ENCODE results near the gene HDAC11.

HDAC11 gene

DNA sequence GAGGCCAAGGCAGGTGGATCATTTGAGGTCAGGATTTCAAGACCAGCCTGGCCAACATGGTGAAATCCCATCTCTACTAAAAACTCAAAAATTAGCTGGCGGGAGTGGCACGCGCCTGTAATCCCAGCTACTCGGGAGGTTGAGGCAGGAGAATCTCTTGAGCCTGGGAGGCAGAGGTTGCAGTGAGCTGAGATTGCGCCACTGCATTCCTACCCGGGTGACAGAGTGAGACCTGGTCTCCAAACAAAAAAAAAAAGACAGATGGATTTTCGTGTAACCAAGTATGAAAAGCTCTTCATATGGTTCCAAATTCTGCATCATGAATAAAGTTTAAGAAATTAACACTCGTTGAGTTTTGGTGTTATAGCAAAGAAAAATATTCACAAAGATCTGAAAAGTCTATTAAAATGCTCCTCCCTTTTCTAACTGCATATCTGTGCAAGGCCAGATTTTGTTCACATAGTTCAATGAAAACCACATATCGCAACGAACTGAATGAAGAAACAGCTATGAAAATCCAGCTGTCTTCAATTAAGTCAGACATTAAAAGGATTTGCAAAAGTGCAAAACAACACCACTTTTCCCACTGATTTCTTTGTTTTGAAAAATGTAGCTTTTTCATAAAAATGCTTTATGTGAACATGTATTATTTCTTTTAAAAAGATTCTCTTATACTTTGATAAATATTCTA lies 45.0 kb downstream of the HDAC11 start:
- DNase-seq (ENCODE audit: low read depth in 2 of 2), result no peak

DNA sequence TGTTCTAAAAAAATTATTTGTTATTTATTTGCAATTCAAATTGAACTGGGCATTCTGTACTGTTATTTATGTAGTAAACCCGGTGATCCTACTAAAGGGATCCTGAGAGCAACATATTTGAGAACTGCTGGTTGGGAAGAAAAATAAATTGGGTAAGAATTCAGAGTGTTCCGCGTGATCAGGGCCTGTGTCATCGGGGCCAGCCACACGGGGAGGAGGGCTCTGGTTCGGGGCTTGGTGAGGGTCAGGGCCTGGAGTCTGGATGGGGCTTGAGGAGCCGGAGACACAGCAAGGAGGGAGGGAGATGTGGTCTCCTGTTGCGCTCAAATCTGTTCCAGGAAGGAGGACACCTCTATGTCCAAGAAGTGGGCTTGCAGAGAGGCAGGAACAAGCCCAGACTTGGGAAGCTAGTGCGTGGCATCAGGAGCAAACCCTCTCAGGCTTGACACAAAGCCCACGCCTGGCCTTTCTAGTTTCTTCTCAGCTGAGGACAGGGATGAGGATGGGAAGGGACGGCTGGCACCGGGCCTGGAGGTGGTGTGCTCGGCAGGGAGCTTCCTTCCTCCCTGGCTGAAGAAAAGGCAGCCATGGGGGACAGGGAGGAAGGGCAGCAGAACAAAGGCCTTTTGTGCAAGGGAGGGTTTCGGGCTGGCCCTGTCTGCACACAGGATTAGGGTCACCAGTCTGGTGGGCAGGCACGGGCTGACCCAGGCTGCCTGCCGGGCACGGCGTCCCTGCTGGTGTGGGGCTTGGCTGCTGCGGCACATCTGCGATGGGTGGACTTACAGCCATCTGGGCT lies 45.9 kb downstream of the HDAC11 start:
- DNase-seq (ENCODE audit: low read depth in 2 of 2), result no peak

DNA sequence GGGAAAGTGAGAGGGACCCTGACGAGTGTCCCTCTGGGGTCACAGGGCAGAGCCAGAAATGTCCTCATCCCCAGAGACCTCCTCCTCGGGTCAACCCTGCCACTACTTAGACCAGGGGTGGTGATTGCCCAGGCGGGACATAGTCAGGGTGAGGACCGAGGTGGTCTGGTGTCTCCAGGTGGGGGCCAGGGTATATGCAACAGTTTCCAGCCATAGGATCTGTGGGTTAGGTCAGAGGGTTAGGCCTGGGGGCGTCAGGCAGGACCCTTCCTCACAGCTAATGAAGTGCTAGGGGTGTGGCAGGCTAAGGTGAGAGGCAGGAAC lies 46.5 kb downstream of the HDAC11 start:
- no peak for DNase-seq (ENCODE audit: low read depth in 2 of 2)

DNA sequence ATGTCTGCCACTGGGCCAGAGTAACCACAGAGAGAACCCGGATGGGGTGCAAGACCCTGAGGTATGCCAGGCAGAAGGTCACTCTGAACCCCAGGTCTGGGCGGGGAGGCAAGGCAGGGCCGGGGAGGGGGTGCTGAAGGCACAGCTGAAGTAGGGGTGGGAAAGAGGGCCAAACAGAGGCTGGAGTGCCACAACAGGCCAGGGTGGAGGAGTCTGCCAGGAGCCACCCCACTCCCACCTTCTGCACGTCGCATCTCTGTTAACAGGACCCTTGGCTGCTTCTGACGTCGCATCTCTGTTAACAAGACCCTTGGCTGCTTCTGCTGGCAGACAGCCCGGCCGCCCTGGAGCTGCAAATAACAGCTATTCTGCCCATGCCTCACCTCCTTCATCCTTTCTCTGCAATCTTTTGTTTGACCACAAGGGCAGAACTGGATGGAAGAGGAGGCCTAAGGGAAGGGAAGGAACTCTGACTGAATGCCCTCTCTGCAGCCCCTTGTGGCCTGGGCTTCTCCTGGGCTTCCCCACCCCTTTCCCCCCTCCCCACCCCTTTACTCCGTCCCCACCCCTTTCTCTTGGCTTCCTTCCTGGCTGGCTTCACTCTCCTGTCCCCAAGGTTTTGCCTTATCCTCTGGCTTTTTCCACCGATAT lies 48.2 kb downstream of the HDAC11 start:
- no peak for DNase-seq (ENCODE audit: low read depth in 2 of 2)

DNA sequence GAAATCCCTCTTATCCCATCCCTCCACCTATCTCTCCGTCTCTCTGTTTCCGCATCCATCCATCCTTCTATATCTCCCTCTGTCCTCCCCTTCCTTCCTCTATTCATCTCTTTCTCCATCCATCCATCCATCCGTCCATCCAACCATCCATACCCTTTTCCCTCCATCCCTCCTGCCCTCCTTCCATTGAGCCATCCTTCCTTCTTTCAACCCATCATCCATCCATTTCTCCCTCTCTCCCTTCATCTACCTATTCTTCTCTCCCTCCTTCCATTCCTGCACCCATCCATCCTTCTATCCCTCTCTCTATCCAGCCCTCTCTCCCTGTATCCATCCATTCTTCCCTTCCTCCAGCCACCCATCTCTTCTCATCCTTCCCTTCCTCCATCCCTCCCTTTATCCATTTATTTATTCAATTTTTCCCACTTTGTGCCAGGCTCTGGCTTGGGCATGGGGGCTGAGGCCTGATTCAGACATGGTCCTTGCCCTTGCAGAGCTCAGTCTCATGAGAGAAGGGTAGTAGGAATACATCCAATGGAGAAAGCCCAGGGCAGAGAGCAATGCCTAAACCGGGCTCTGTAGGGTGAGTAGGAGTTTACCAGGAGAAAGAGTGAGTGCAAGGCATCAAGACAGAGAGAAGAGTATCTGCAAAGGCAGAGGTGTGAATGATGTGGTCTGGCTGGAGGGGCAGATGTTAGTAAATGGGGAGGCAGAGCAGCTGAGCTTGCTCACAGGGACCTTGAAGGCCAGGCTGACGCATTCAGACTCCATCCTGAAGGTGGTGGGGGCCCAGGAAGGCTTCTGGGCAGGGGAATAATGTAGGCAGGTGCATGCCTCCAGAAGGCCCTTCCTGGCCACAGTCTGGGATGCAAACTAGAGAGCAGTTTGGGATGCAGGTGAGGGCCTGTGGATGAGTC lies 49.3 kb downstream of the HDAC11 start:
- no peak for DNase-seq (ENCODE audit: low read depth in 2 of 2)

DNA sequence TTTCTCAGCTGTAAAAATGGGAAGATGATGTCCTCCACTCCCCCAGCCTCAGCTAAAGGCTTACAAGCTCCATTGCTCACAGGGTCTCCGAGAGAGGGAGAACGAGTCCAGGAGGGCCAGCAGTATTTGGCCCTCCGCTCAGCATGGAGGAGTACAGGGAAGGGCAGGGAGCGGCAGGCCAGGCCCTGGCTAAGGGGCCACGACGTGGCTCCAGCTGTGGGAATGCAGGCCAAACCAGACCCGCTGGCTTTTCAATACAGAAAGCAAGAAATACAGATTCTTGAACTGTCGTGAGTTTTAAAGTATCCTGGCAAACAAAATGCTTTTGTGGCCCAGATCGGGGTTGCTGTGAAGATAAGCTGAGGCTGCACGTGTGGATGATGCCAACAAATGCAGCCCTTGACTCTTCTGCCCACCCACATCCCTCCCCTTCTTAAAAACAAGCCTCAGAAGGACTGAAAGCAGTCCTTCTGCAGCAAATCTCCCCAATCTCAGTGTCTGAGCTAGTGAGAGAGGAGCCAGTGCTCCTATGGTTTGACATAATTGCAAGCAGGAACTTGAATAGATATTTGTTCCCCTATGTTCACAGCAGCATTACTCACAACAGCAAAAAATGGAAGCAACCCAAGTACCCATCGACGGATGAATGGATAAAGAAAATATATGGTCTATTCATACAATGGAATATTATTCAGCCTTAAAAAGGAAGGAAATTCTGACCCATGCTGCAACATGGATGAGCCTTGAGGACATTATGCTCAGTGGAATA lies 50.3 kb downstream of the HDAC11 start:
- no peak for DNase-seq (ENCODE audit: low read depth in 2 of 2)

DNA sequence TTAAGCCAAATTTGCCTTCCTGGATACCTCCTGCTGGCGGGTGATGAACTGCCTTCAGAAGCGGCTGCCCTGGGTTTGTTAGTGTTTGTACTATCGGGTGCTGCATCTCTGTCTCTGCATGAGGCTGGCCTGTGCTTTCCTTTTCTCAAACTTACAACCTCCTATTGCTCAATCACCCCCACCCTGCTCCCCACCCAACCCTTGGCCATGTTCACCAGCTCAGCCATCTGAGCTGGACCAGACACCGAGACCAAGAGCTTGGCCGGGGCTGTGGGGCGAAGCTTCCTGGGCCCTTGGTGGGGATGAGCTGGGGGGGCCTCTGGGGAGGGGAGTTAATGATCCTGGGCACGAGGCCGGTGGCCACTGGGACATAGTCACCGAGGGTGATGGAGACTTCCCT lies 52.0 kb downstream of the HDAC11 start:
- DNase-seq (ENCODE audit: low read depth in 2 of 2), result no peak

DNA sequence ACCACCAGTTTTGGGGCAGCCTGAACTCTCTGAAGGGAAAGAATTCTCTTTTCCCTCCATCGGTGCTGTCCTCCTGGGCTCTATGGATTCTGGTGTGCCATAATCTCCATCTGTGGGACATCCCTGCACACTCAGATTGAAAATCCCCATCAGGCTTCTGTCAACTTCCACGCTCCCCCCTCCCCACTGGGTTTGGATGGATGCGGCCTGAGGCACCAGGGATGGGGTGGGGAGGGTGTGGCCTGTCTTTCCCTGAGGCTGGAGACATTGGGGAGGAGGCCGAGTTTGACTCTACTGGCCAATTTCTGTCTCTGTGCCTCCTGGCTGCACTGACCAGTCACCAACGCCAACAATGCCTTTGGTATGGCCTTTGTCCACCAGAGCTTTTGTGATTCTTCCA lies 52.5 kb downstream of the HDAC11 start:
- DNase-seq (ENCODE audit: low read depth in 2 of 2), result no peak

DNA sequence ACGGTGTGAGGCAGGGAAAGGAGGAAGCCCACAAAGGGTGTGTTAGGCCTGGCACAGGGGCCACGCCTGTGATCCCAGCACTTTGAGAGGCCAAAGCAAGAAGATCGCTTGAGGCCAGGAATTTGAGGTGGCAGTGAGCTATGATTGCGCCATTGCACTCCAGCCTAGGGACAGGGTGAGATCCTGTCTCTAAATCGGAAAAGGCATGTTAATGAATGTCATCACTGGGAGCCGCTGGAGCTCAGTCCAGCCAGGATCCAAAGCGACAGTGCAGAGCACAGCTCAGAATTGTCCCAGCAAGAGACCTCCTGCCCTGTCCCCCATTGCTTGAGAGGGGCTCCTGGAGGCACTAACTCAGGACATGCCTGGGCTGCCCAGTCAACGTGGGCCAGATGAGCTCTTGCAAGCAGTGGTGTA lies 53.8 kb downstream of the HDAC11 start:
- no peak for DNase-seq (ENCODE audit: low read depth in 2 of 2)

DNA sequence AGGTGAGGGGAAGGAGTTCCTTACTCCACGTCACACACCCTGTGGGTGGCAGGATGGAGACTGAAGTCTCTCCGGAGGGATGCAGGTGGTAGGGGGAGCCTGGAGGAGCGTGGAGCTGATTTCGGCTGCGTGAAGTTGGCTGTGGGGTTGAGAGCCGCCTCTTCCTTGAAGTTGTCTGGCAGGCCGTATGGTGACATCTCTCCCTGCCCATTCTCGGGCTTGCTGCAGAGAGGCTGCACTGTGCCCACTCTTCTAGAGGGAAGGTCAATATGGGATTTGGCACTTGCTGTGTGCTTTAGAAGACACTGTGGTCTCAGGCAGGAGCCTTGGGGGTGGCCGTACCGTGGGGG lies 55.4 kb downstream of the HDAC11 start:
- no peak for DNase-seq (ENCODE audit: low read depth in 2 of 2)

DNA sequence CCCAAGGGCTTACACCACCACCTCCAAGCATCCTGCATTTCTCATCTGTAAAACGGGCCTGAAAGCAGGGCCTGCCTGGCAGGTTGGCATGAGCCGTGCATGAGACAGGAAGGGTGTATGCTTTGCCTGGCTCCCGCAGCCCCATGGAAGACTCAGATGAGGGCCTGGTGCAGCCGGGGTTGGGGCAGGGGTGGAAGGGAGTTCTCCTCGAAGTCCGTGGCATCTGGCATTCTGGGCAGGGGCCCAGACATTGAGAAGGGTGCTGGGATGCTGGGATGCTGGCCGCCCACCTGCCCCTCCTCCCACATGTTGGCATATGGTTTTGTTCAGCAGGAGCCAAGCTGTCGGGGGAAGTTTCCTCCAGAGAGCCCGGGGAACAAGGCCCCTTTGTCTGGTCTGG lies 55.8 kb downstream of the HDAC11 start:
- DNase-seq (ENCODE audit: low read depth in 2 of 2), result no peak

DNA sequence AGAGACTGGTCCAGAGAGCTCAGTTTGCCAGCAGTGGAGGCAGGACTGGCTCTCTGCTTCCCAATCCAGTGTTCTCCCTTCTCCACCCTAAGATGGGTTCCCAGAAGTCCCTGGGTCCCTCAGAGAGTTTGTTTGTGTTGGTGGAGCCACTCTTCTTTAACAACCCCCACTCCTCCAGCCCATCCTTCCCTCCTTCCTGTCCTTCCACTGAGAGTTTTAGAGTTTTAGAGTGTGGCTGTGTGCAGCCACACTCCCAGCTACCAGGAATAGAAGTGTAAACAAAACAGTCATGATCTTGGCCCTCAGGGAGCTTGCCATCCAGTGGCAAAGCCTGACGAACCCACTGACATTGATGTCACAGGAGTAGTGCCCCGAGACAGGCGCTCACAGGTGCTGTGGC lies 56.3 kb downstream of the HDAC11 start:
- no peak for DNase-seq (ENCODE audit: low read depth in 2 of 2)

DNA sequence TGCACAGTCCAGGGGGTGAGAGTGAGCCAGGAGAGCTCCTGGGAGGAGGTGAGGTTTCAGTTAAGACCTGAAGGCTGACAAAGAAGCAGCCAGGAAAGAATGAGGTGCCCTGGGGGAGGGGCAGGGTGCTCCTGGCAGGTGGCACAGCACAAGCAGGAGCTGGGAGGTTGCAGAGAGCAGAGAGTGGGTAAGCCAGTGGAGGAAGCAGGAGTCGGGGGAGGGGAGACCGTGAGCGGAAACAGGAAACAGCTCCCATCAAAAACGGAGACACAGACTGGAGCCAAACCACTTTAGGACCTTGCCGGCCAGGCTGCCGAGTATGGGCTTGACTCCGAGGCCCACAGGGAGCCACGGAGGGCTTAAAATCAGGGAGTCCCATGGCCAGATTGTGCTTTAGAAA lies 56.7 kb downstream of the HDAC11 start:
- DNase-seq (ENCODE audit: low read depth in 2 of 2), result no peak

DNA sequence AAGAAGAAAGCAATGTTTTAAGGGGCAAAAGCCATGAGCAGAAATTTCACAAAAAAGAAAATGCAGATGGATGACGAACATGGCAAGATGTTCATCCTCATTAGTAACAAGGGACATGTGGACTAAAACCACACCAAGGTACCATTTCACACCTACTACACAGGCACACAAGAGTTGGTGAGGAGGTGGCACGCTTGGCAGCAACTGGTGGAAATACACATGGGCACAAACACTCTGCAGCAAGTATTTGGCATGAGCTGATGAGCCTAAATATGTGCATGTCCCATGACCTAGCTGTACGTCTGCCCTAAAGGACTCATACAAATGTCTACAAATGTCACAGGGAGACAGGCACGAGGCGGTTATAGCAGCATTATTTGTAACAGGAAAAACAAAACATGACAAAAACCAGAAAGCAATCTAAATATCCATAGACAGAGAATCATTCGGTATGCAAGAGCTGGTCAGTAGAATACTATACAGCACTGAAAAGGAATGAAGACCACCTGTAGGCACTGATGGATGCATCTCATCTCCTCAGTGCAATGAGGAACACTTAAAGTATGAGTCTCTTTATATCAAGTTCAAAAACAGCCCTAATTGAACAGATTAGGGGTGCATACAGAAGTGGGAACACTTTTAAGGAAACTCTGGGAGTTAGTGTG lies 57.3 kb downstream of the HDAC11 start:
- no peak for DNase-seq (ENCODE audit: low read depth in 2 of 2)

DNA sequence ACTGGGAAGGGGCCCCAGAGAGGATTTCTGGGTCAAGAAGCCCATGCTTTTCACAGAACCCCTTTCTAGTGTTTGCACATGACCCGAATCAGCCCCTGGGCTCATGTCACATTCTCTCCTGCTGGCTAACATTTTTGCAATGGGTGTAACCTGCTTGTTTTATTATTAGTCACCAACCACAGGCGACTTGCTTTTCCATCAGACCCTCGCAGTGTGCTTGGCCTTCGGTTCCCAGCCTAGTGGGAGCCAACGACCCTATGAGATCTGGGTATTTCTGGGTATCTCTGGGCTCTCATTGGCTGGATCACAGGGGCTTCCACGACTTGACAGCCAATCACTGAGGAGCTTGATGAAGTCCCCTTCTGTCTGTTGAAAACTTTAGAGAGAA lies 57.8 kb downstream of the HDAC11 start:
- no peak for DNase-seq (ENCODE audit: low read depth in 2 of 2)

DNA sequence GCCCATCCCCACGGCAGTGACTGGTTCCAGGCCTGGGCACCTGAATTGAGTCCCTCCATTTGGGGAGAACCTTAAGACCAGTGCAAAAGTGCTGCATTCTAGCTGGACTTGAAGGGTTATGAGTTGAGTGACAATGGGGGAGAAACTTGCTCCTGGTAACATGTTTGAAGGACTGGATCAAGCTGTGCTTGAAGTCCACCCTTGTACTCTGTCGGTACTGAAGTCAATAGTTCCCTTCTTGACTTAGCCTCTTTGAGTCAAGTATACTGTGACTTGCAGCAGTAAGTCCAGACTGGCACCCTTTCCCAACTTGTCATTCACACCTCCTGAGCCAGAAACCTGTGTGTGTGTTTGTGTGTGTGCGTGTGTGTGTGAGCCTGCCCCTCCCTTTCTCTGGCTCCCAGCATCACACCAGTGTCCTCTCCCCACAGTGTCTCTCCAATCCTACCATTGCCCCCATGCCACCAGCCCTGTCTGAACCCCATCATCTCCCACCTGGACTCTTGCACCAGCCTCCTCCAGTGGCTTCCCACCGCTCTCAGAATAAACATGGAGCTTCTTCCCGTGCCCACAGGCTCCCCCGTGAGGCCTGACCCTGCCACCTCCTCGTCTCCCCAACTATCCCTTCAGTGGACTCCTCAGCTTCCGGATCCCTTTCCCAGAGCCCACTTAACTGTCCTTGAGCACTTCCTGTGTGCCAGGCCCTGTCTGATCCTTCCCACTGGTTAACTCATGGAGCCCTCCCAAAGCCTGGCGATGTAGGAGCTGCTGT lies 58.6 kb downstream of the HDAC11 start:
- no peak for DNase-seq (ENCODE audit: low read depth in 2 of 2)

DNA sequence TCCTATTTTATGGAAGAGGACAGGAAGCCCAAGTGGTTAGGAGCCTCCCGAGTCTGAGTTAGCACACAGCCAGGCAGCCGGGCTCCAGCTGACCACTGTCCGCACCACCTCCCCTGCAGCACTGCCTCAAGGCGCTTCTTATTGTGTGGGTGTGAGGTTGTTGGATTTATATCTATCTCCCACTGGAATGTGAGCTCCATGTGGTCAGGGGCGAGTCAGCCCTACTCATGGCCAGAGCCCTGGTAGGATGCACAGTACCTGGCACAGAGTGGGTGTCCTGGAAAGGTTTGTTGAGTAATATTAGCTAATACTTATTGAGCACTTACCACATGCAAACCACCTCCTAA lies 59.2 kb downstream of the HDAC11 start:
- DNase-seq (ENCODE audit: low read depth in 2 of 2), result no peak

DNA sequence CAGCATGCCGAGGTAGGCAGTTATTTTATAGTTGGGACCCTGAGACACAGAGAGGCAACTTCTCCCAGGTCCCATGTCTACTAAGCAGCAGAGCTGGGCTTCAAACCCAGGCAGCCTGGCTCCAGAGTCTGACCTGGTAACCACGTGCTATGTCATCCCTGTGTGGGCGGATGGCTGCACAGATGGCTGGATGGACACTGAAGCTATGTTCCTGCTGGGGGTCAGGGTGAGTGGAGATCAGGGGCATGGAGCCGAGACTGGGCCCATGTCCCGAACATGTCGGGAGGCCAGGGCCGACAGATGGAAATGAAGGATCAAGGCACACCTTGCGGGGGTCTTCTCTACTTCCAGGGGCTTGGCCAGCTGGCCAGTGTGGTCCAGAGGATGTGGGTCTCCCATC lies 59.6 kb downstream of the HDAC11 start:
- DNase-seq (ENCODE audit: low read depth in 2 of 2), result no peak

DNA sequence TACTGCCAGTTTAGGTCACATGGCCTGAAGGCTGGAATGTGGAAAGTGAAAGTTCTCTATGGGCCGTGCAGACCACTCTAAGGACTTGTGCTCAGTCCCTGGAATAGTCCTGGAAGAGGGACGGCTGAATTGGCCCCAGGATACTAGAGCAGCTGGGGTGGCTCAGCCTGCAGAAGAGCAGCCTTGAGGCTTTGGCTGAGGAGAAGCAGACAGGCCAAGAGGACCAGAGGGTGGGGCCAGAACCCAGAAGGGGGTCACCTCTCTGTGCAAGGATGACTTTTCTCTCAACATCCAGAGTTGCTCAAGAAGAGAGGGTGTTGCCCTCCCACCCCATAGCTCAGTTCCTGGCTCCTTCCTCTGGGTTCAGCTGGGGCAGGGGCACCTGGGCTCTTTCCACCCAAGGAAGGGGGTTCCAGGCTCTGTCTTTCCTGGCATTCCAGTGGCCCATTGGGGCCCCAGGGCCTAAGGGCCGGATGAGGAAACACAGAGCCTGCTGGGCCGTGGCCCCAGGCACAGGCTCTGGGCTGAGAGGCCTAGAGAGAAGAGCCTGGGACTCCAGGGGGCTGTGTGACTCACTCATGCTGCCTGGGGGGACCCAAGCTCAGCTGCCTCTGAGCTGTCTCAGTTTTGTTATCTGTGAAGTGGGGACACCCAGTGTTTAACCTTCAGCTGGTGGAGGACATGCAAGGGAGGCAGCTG lies 60.3 kb downstream of the HDAC11 start:
- no peak for DNase-seq (ENCODE audit: low read depth in 2 of 2)

DNA sequence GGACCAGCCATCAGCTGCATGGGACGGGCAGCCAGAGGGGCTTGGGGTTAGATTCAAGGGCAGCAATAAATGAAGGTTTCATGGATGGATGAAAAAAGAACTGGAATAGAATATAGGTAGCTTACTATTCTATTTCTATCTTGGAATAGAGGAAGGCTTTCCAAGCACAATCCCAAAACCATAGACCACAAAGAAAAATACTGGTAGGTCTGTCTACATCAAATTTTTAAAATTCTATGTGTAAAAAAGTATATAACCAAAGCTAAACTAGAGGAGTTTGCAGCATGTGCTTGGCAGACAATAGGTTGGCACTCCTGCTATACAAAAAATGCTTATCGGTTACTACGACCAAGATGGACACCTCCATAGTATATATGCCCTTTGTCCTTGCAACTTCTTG lies 61.6 kb downstream of the HDAC11 start:
- no peak for DNase-seq (ENCODE audit: low read depth in 2 of 2)
